H9 (cell line): ENCODE measurements around the gene GATAD2B. TPM values are rescaled to one million over a fixed set of nuclear protein-coding genes. Genes with fewer than 3 reads are reported as not detected.
A peak's percentile ranks its signal among the peaks of the same experiment; 100 is the strongest.
"Not testable (repeated sequence)": the region's sequence is repeated elsewhere in the genome, so short reads cannot be mapped to it uniquely, and the experiment has no call there.

Source experiments
- DNase-seq: peaks from one replicate; pipeline ENCODE4 v3.0.0-alpha.2; 2017
- H2AFZ ChIP-seq: one replicate; pipeline ENCODE4 v1.6.1; 2013; ENCODE audit warnings: mild to moderate bottlenecking, low read length, control low read depth, moderate library complexity
- H2AK5ac ChIP-seq: 2 replicates; pipeline ENCODE4 v1.6.1; 2013; ENCODE audit warnings: low read length, control low read depth, mixed read lengths; ENCODE audit not compliant: insufficient read length
- H2BK120ac ChIP-seq: one replicate; pipeline ENCODE4 v1.6.1; 2013; ENCODE audit warnings: low read depth, mild to moderate bottlenecking, low read length, control low read depth, inconsistent platforms; ENCODE audit not compliant: poor library complexity, severe bottlenecking
- H2BK12ac ChIP-seq: 2 replicates; pipeline ENCODE4 v1.6.1; 2013; ENCODE audit warnings: low read length, control low read depth, mixed read lengths, low read depth; ENCODE audit not compliant: insufficient read length
- H2BK15ac ChIP-seq: 2 replicates; pipeline ENCODE4 v1.6.1; 2013; ENCODE audit warnings: low read depth, low read length, control low read depth
- H2BK20ac ChIP-seq: one replicate; pipeline ENCODE4 v1.6.1; 2013; ENCODE audit warnings: low read depth, mild to moderate bottlenecking, low read length, control low read depth, inconsistent platforms; ENCODE audit not compliant: poor library complexity, severe bottlenecking
- H2BK5ac ChIP-seq: 2 replicates; pipeline ENCODE4 v1.6.1; 2013; ENCODE audit warnings: low read length, control low read depth, mixed read lengths; ENCODE audit not compliant: insufficient read length
- H3K14ac ChIP-seq: 2 replicates; pipeline ENCODE4 v1.6.1; 2013; ENCODE audit warnings: low read length, control low read depth; ENCODE audit not compliant: insufficient read depth
- H3K18ac ChIP-seq: 2 replicates; pipeline ENCODE4 v1.6.1; 2013; ENCODE audit warnings: low read depth, mild to moderate bottlenecking, mixed read lengths, low read length, control low read depth; ENCODE audit not compliant: insufficient read length
- H3K23ac ChIP-seq: 2 replicates; pipeline ENCODE4 v1.6.1; 2013; ENCODE audit warnings: low read length, control low read depth, mixed read lengths, low read depth; ENCODE audit not compliant: insufficient read length
- H3K23me2 ChIP-seq: 2 replicates; pipeline ENCODE4 v1.6.1; 2013; ENCODE audit warnings: low read depth, mild to moderate bottlenecking, mixed read lengths, low read length, control low read depth; ENCODE audit not compliant: insufficient read length, poor library complexity, severe bottlenecking
- H3K27ac ChIP-seq: 2 replicates; pipeline ENCODE4 v1.5.1; 2013; ENCODE audit warnings: low read length, control low read depth, mixed read lengths, low read depth; ENCODE audit not compliant: insufficient read length
- H3K27me3 ChIP-seq: 2 replicates; pipeline ENCODE4 v1.6.1; 2013; ENCODE audit warnings: low read length, control low read depth, inconsistent platforms; ENCODE audit not compliant: insufficient read depth
- H3K4ac ChIP-seq: 2 replicates; pipeline ENCODE4 v1.6.1; 2013; ENCODE audit warnings: low read depth, mild to moderate bottlenecking, control low read depth, inconsistent platforms, low read length, moderate library complexity
- H3K4me1 ChIP-seq: 2 replicates; pipeline ENCODE4 v1.6.1; 2013; ENCODE audit warnings: low read length, control low read depth, inconsistent platforms; ENCODE audit not compliant: insufficient read depth
- H3K4me2 ChIP-seq: 2 replicates; pipeline ENCODE4 v1.6.1; 2013; ENCODE audit warnings: low read length, control low read depth, mixed read lengths; ENCODE audit not compliant: insufficient read length, insufficient read depth
- H3K56ac ChIP-seq: 2 replicates; pipeline ENCODE4 v1.6.1; 2013; ENCODE audit warnings: low read depth, mild to moderate bottlenecking, mixed read lengths, low read length, control low read depth; ENCODE audit not compliant: insufficient read length
- H3K79me1 ChIP-seq: 2 replicates; pipeline ENCODE4 v1.6.1; 2013; ENCODE audit warnings: low read depth, mild to moderate bottlenecking, moderate library complexity, low read length, control low read depth, inconsistent platforms; ENCODE audit not compliant: insufficient read depth, poor library complexity, severe bottlenecking
- H3K79me2 ChIP-seq: 2 replicates; pipeline ENCODE4 v1.6.1; 2013; ENCODE audit warnings: low read length, control low read depth, inconsistent platforms; ENCODE audit not compliant: insufficient read depth
- H3K9ac ChIP-seq: 2 replicates; pipeline ENCODE4 v1.6.1; 2013; ENCODE audit warnings: low read length, control low read depth, mixed read lengths; ENCODE audit not compliant: insufficient read length; ENCODE audit errors: extremely low read depth
- H3K9me3 ChIP-seq: one replicate; pipeline ENCODE4 v1.6.1; 2013; ENCODE audit warnings: low read depth, low read length, inconsistent platforms; ENCODE audit not compliant: control insufficient read depth
- H3T11ph ChIP-seq: one replicate; pipeline ENCODE4 v1.6.1; 2013; ENCODE audit warnings: mild to moderate bottlenecking, low read length, control low read depth, inconsistent platforms
- H4K20me1 ChIP-seq: one replicate; pipeline ENCODE4 v1.6.1; 2013; ENCODE audit not compliant: control insufficient read depth, insufficient read length, insufficient read depth
- H4K5ac ChIP-seq: 2 replicates; pipeline ENCODE4 v1.6.1; 2013; ENCODE audit warnings: low read depth, mild to moderate bottlenecking, mixed read lengths, low read length, control low read depth; ENCODE audit not compliant: insufficient read length
- H4K8ac ChIP-seq: replicated peaks from 2 replicates; pipeline ENCODE4 v1.6.1; 2013; ENCODE audit warnings: low read length, control low read depth, mixed read lengths, low read depth; ENCODE audit not compliant: insufficient read length
- H4K91ac ChIP-seq: 2 replicates; pipeline ENCODE4 v1.6.1; 2013; ENCODE audit warnings: low read depth, mild to moderate bottlenecking, moderate library complexity, mixed read lengths, low read length, control low read depth; ENCODE audit not compliant: insufficient read length
- H3K27ac Mint-ChIP-seq, 3 experiments: 2 replicates in 2 of 3; 3 replicates in 1 of 3; pipeline ENCODE4 v1.8.0; 2020 to 2021; ENCODE audit warnings: mixed read lengths in 3 of 3, mild to moderate bottlenecking in 1 of 3, moderate library complexity in 1 of 3
- H3K27me3 Mint-ChIP-seq: 2 replicates; pipeline ENCODE4 v1.8.0; 2021; ENCODE audit warnings: low read depth, mild to moderate bottlenecking, moderate library complexity, mixed read lengths
- H3K36me3 Mint-ChIP-seq, 3 experiments: 2 replicates in 2 of 3; 3 replicates in 1 of 3; pipeline ENCODE4 v1.8.0; 2020 to 2021; ENCODE audit warnings: low read depth in 3 of 3, mixed read lengths in 3 of 3; ENCODE audit not compliant: insufficient read depth in 1 of 3
- H3K4me1 Mint-ChIP-seq, 2 experiments: 2 replicates each; pipeline ENCODE4 v1.8.0; 2020; ENCODE audit warnings: mixed read lengths in 2 of 2
- H3K4me3 Mint-ChIP-seq, 2 experiments: 2 replicates in 1 of 2; 3 replicates in 1 of 2; pipeline ENCODE4 v1.8.0; 2020 to 2021; ENCODE audit warnings: mild to moderate bottlenecking in 2 of 2, mixed read lengths in 2 of 2, moderate library complexity in 1 of 2
- H3K9me3 Mint-ChIP-seq, 2 experiments: 2 replicates in 1 of 2; 3 replicates in 1 of 2; pipeline ENCODE4 v1.8.0; 2020; ENCODE audit warnings: mild to moderate bottlenecking in 2 of 2, mixed read lengths in 2 of 2, moderate library complexity in 1 of 2
- CTCF ChIP-seq: fragments of 200-600 bp; sonication (generic); conservative IDR thresholded peaks from 3 replicates; pipeline ENCODE4 v1.8.0; 2021; ENCODE audit warnings: antibody characterized with exemption, mild to moderate bottlenecking
- WGBS: extraction: QIAGEN DNeasy Blood & Tissue Kit; methylation state at CpG from one replicate; pipeline ENCODE4 v1.1.7; 2013; ENCODE audit warnings: missing lambda C conversion rate, low lambda C conversion rate, mixed read lengths; ENCODE audit not compliant: insufficient read length; ENCODE audit errors: extremely low coverage; 5-methylcytosine and 5-hydroxymethylcytosine counted together
- total RNA-seq: library from RNA; stranded (reverse); gene quantifications from 2 replicates; pipeline ENCODE4 v1.2.1, GENCODE V29; 2021

Gene GATAD2B
- total RNA-seq, 1 experiment from 2014 or later, result 44.1 TPM

- Histone ChIP-seq H3K18ac (peak overlapping the region; percentile 66), H3K79me2 (no peaks in the 10 kb centered on the region), H2AFZ (no peak overlapping the region), H4K5ac (no peak overlapping the region), H2BK120ac (no peak overlapping the region), H3K27me3 (no peaks in the 10 kb centered on the region), H2BK20ac (no peak overlapping the region), H3K4me2 (peak overlapping the region; percentile 66), H3K9me3 (no peaks in the 10 kb centered on the region), H3K4me1 (no peaks in the 10 kb centered on the region), H3K4ac (no peak overlapping the region), H3K14ac (peak overlapping the region; percentile 82), H2BK15ac (no peak overlapping the region), H3K27ac (no peak overlapping the region), H4K8ac (no peak overlapping the region), H3K23me2 (no peaks in the 10 kb centered on the region), H3K79me1 (no peaks in the 10 kb centered on the region), H3K56ac (no peak overlapping the region), H4K20me1 (no peaks in the 10 kb centered on the region), H2BK12ac (no peak overlapping the region), H2AK5ac (no peak overlapping the region), H3T11ph (no peak overlapping the region), H3K23ac (no peak overlapping the region), H3K9ac (peak overlapping the region; percentile 59), H2BK5ac (no peak overlapping the region), H4K91ac (no peak overlapping the region)
- peak; percentile 22; the same call in 1 of the 3 replicates for TF ChIP-seq CTCF
- H3K4me1 Mint-ChIP-seq, result peaks cover 6 to 8% of the 10 kb centered on the region in 2 experiments
- WGBS, result no CpG with 5 or more reads among the region's 61 CpGs
- peak overlapping the region; percentile 87 to 97 (median 93); a peak in 6 of 7 replicates for H3K27ac Mint-ChIP-seq
- H3K36me3 Mint-ChIP-seq, result peaks cover 0 to 13% (median 10%) of the 10 kb centered on the region in 3 experiments; a peak in 4 of 7 replicates
- peak; percentile 94 for DNase-seq
- peaks cover 2% of the 10 kb centered on the region for H3K27me3 Mint-ChIP-seq
- peak overlapping the region; percentile 73 to 88 for H3K4me3 Mint-ChIP-seq
- H3K9me3 Mint-ChIP-seq, result 0 out of 5 replicates have a peak, but pooled peaks cover 0 to 5% of the 10 kb centered on the region in 2 experiments
Observed at GRCh38 chr1:153783233-153784190, 139.3 kb downstream of the GATAD2B start.

GRCh38 chr1:153782648-153783047 is 140.1 kb downstream of the GATAD2B start:
- H2BK15ac ChIP-seq, H4K20me1 ChIP-seq, H2AFZ ChIP-seq, H3T11ph ChIP-seq, H2BK120ac ChIP-seq, H3K14ac ChIP-seq, H3K79me2 ChIP-seq, H3K79me1 ChIP-seq, DNase-seq, H2AK5ac ChIP-seq, H2BK20ac ChIP-seq, H3K9me3 ChIP-seq, H3K27me3 Mint-ChIP-seq, H3K56ac ChIP-seq, H3K9ac ChIP-seq, H4K91ac ChIP-seq, H4K8ac ChIP-seq, H3K23ac ChIP-seq, H3K9me3 Mint-ChIP-seq, H3K27me3 ChIP-seq, H3K27ac Mint-ChIP-seq, H3K18ac ChIP-seq, H3K4me1 ChIP-seq, H3K23me2 ChIP-seq, H2BK5ac ChIP-seq, H4K5ac ChIP-seq, H3K27ac ChIP-seq, H3K4ac ChIP-seq, H2BK12ac ChIP-seq: not testable (repeated sequence)
- H3K4me3 Mint-ChIP-seq, result peak overlapping the region; percentile 73 to 88
- peak overlapping the region; percentile 66 for H3K4me2 ChIP-seq
- peaks cover 0 to 18% (median 10%) of the 10 kb centered on the region in 3 experiments; a peak in 4 of 7 replicates for H3K36me3 Mint-ChIP-seq
- H3K4me1 Mint-ChIP-seq, result peaks cover 9 to 10% of the 10 kb centered on the region in 2 experiments
- WGBS, result no CpG with 5 or more reads among the region's 8 CpGs
